HFF-Myc (cell line): Measurements from ENCODE around the gene NSD1.

Experiments used
- DNase-seq: peaks from one replicate; pipeline ENCODE4 v3.0.0-alpha.2; 2011; ENCODE audit warnings: low read depth; ENCODE audit errors: extremely low read depth
- H3K4me3 ChIP-seq: replicated peaks from 2 replicates; pipeline ENCODE4 v1.5.1; 2011; ENCODE audit warnings: low read depth, mild to moderate bottlenecking, control low read depth, low read length
- CTCF ChIP-seq: IDR thresholded peaks from 2 replicates; pipeline ENCODE4 v1.5.1; 2012; ENCODE audit warnings: mild to moderate bottlenecking, low read depth, low read length, control low read depth; ENCODE audit errors: missing control alignments

NSD1 gene

DNA sequence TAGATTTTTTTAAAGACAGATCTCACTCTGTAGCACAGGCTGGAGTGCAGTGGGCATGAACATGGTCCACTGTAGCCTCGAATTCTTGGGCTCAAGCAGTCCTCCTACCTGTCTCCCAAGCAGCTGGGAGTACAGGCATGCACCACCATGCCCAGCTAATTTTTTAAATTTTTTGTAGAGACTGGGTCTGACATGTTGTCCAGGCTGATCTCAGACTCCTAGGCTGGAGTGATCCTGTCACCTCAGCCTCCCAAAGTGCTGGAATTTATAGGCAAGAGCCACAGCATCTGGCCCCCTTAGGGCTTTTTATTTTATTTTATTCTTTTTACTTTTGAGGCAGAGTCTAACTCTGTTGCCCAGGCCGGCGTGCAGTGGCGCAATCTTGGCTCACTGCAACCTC lies 56.4 kb downstream of the NSD1 start:
- H3K4me3 ChIP-seq, result no peak overlapping the region
- no peak for TF ChIP-seq CTCF
- DNase-seq, result no peak

GRCh38 chr5:177194268-177194667 lies 60.7 kb downstream of the NSD1 start:
- peak; percentile 94 for DNase-seq
- TF ChIP-seq CTCF, result no peak
- H3K4me3 ChIP-seq, result no peak overlapping the region

GRCh38 chr5:177195307-177195952 lies 61.9 kb downstream of the NSD1 start:
- TF ChIP-seq CTCF, result no peak
- no peak for DNase-seq
- no peak overlapping the region for H3K4me3 ChIP-seq

DNA sequence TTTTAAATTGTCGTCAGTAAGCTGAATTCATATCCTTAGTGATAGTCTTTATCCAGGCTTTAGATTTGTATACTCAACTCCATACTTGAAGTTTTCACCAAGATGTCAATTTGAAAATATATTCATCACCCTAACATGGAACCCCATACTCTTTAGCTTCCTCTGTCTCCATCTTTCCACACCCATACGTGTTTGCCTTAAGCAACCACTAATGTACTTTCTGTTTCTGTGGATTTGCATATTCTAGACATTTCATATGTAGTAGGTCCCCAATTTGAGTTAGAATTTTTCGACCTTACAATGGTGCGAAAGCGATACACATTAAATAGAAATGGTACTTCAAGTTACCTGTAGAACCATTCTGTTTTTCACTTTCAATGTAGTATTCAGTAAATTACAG lies 65.2 kb downstream of the NSD1 start:
- no peak overlapping the region for H3K4me3 ChIP-seq
- DNase-seq, result no peak
- TF ChIP-seq CTCF, result no peak

- no peak for DNase-seq
- H3K4me3 ChIP-seq, result no peak overlapping the region
- no peak for TF ChIP-seq CTCF
Observed at GRCh38 chr5:177204281-177204680, 70.7 kb downstream of the NSD1 start.

- no peak overlapping the region for H3K4me3 ChIP-seq
- TF ChIP-seq CTCF, result no peak
- no peak for DNase-seq
Observed at GRCh38 chr5:177209610-177210009, 76.0 kb downstream of the NSD1 start.

DNA sequence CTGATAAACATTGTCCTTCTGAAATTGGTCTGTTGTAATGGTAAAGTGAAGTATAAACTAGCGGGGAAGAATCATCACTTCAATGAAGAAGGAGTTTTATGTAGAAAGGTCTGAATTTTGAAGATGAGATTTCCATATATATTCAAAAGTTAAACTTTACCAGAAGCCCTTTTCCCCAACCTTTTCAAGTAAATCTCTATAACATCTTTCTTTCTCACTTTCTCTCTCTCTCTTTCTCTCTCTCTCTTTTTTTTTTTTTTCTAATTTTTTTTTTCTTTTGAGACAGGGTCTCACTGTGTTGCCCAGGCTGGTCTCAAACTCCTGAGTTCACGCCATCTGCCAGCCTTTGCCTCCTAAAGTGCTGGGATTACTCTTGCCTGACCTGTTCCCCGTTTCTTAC lies 78.7 kb downstream of the NSD1 start:
- no peak overlapping the region for H3K4me3 ChIP-seq
- no peak for TF ChIP-seq CTCF
- no peak for DNase-seq
